Esophagus muscularis mucosa (tissue), 4 donors: ENCODE measurements around the gene GPR78.

Source experiments
- EP300 ChIP-seq: sonication (generic); formaldehyde crosslinking; IDR thresholded peaks from one replicate; pipeline ENCODE4 v1.6.1; 2017; ENCODE audit warnings: antibody characterized with exemption
- POLR2A ChIP-seq: fragments of 450-650 bp; IDR thresholded peaks from one replicate; pipeline ENCODE4 v1.6.1; 2017; ENCODE audit warnings: antibody characterized with exemption, moderate library complexity, mild to moderate bottlenecking, low read depth
- POLR2AphosphoS5 ChIP-seq, 2 donors: sonication (generic); formaldehyde crosslinking; IDR thresholded peaks; one replicate each; pipeline ENCODE4 v1.6.1; 2017; ENCODE audit warnings: antibody characterized with exemption in 2 of 2
- TF ChIP-seq, protein P1 (sequence below), 3 experiments: fragments of 200-600 bp in 2 of 3; fragments of 450-650 bp in 1 of 3; sonication (generic) in 2 of 3; IDR thresholded peaks; one replicate each; pipeline ENCODE4 v1.5.1; 2017 to 2019; ENCODE audit warnings: antibody characterized with exemption in 3 of 3, mild to moderate bottlenecking in 2 of 3, moderate library complexity in 1 of 3

DNA sequence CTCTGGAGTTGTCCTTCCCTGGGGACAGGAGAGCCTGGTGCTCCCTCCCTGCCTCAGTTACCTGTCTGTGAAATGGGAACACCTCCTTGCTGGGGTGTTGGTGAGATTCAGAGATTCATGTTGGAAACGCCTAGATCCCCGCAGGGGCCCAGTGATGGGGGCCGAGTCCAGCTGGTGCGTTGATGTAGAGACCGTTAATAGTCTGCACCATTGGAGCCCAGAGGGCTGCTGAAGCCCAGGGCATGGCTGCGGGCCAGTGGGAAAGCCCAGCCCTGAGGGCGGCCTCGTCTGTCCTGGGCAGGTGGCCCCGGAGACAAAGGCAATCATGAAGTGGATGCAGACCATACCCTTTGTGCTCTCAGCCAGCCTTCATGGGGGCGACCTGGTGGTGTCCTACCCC, 26.8 kb downstream of the GPR78 start:
- TF ChIP-seq POLR2A (no peak), POLR2AphosphoS5 (IDR thresholded peaks at IDR 0.05) (no peak), EP300 (no peak)
- TF ChIP-seq, protein P1, sequence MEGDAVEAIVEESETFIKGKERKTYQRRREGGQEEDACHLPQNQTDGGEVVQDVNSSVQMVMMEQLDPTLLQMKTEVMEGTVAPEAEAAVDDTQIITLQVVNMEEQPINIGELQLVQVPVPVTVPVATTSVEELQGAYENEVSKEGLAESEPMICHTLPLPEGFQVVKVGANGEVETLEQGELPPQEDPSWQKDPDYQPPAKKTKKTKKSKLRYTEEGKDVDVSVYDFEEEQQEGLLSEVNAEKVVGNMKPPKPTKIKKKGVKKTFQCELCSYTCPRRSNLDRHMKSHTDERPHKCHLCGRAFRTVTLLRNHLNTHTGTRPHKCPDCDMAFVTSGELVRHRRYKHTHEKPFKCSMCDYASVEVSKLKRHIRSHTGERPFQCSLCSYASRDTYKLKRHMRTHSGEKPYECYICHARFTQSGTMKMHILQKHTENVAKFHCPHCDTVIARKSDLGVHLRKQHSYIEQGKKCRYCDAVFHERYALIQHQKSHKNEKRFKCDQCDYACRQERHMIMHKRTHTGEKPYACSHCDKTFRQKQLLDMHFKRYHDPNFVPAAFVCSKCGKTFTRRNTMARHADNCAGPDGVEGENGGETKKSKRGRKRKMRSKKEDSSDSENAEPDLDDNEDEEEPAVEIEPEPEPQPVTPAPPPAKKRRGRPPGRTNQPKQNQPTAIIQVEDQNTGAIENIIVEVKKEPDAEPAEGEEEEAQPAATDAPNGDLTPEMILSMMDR (IDR thresholded peaks at IDR 0.05) = no peak
